Gastroesophageal sphincter (tissue), 3 donors: ENCODE results near the gene RAPGEF3.

Experiments
- CTCF ChIP-seq, 4 experiments: fragments of 200-600 bp in 2 of 4; fragments of 450-650 bp in 2 of 4; sonication (generic) in 1 of 4; IDR thresholded peaks; one replicate each; pipeline ENCODE4 v1.5.1; 2017 to 2019; ENCODE audit warnings: antibody characterized with exemption in 4 of 4, mild to moderate bottlenecking in 2 of 4, moderate library complexity in 2 of 4
- EP300 ChIP-seq: sonication (generic); formaldehyde crosslinking; IDR thresholded peaks from one replicate; pipeline ENCODE4 v1.6.1; 2017; ENCODE audit warnings: antibody characterized with exemption, mild to moderate bottlenecking
- POLR2A ChIP-seq, 2 donors: fragments of 450-650 bp; IDR thresholded peaks; one replicate each; pipeline ENCODE4 v1.6.1; 2017; ENCODE audit warnings: antibody characterized with exemption in 2 of 2, mild to moderate bottlenecking in 2 of 2, moderate library complexity in 1 of 2
- POLR2AphosphoS5 ChIP-seq: sonication (generic); formaldehyde crosslinking; IDR thresholded peaks from one replicate; pipeline ENCODE4 v1.6.1; 2017; ENCODE audit warnings: antibody characterized with exemption

DNA sequence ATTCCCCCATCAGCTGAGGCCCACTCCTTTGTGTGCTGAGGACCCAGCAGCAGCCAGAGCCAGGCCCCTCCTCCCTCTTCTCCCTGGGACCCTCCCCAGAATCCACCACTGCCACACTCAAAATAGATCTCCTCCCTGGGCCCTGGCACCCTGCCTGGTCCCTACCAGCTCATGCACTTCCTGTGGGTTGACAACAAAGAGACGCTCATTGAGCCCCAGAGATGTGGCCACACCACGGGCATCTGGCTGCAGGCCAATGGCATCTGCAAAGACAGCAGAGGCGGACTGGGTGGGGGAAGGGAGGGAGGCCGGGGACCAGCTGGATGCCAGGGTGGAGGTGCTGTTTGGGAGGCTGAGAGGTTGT lies 17.4 kb downstream of the RAPGEF3 start:
- TF ChIP-seq POLR2A (IDR thresholded peaks at IDR 0.05) = no peak
- TF ChIP-seq CTCF (IDR thresholded peaks at IDR 0.05) = no peak
- no peak for TF ChIP-seq POLR2AphosphoS5
- TF ChIP-seq EP300 = no peak
